ENCODE measurements around the gene TMEM272.

Gene TMEM272

GRCh38 chr13:51806566-51806965, 38.4 kb downstream of the TMEM272 start:
- H3K4me2 ChIP-seq (ENCODE audit: insufficient read depth, low read length): no peak overlapping the region
- DNase-seq (no peak), ATAC-seq (ENCODE audit: insufficient read depth, low read depth) (no peak)
- H3K4me1 ChIP-seq (ENCODE audit: insufficient read depth, low read length): peaks cover 33% of the 10 kb centered on the region
- H3K9ac ChIP-seq (ENCODE audit: low read depth, low read length): no peak overlapping the region
- no peaks in the 10 kb centered on the region for H3K9me3 ChIP-seq (ENCODE audit: insufficient read depth, low read length, severe bottlenecking)
- no peak overlapping the region for H2AFZ ChIP-seq (ENCODE audit: low read depth, low read length)
- no peaks in the 10 kb centered on the region for H4K20me1 ChIP-seq (ENCODE audit: insufficient read depth, low read length)
- no peaks in the 10 kb centered on the region for H3K27me3 ChIP-seq (ENCODE audit: insufficient read depth, low read length, poor library complexity)
- no peaks in the 10 kb centered on the region; the same call in 1 of the 2 replicates for H3K36me3 ChIP-seq (ENCODE audit: insufficient read depth, low read length)
- H3K27ac ChIP-seq (ENCODE audit: low read length): no peak overlapping the region
- TF ChIP-seq EZH2 (IDR thresholded peaks at IDR 0.05; ENCODE audit: borderline replicate concordance, low read depth, low read length, severe bottlenecking) (no peak), CTCF (IDR thresholded peaks at IDR 0.05; ENCODE audit: borderline replicate concordance, extremely low read depth, low read length, poor library complexity, severe bottlenecking) (no peak)
- H3K79me2 ChIP-seq (ENCODE audit: insufficient read depth, low read length): no peaks in the 10 kb centered on the region
- no peak overlapping the region for H3K4me3 ChIP-seq (ENCODE audit: low read depth in 1 of 2, low read length in 2 of 2)

GRCh38 chr13:51805925-51806324, 39.1 kb downstream of the TMEM272 start:
- Histone ChIP-seq H3K9me3 (ENCODE audit: insufficient read depth, low read length, severe bottlenecking) (no peaks in the 10 kb centered on the region), H3K79me2 (ENCODE audit: insufficient read depth, low read length) (no peaks in the 10 kb centered on the region), H3K4me1 (ENCODE audit: insufficient read depth, low read length) (peaks cover 33% of the 10 kb centered on the region), H4K20me1 (ENCODE audit: insufficient read depth, low read length) (no peaks in the 10 kb centered on the region), H2AFZ (ENCODE audit: low read depth, low read length) (no peak overlapping the region), H3K27ac (ENCODE audit: low read length) (no peak overlapping the region), H3K4me2 (ENCODE audit: insufficient read depth, low read length) (no peak overlapping the region), H3K27me3 (ENCODE audit: insufficient read depth, low read length, poor library complexity) (no peaks in the 10 kb centered on the region), H3K36me3 (ENCODE audit: insufficient read depth, low read length) (no peaks in the 10 kb centered on the region; the same call in 1 of the 2 replicates), H3K4me3 (ENCODE audit: low read depth in 1 of 2, low read length in 2 of 2) (no peak overlapping the region), H3K9ac (ENCODE audit: low read depth, low read length) (no peak overlapping the region)
- ATAC-seq (ENCODE audit: insufficient read depth, low read depth) (no peak), DNase-seq (no peak)
- TF ChIP-seq EZH2 (IDR thresholded peaks at IDR 0.05; ENCODE audit: borderline replicate concordance, low read depth, low read length, severe bottlenecking): no peak
- TF ChIP-seq CTCF (IDR thresholded peaks at IDR 0.05; ENCODE audit: borderline replicate concordance, extremely low read depth, low read length, poor library complexity, severe bottlenecking): no peak

GRCh38 chr13:51805313-51805712, 39.7 kb downstream of the TMEM272 start:
- H3K4me2 ChIP-seq (ENCODE audit: insufficient read depth, low read length): peak overlapping the region; percentile 81
- no peaks in the 10 kb centered on the region for H3K27me3 ChIP-seq (ENCODE audit: insufficient read depth, low read length, poor library complexity)
- H3K9ac ChIP-seq (ENCODE audit: low read depth, low read length): peak overlapping the region; percentile 90
- H3K4me3 ChIP-seq (ENCODE audit: low read depth in 1 of 2, low read length in 2 of 2): no peak overlapping the region
- H3K4me1 ChIP-seq (ENCODE audit: insufficient read depth, low read length): peaks cover 33% of the 10 kb centered on the region
- no peaks in the 10 kb centered on the region for H3K79me2 ChIP-seq (ENCODE audit: insufficient read depth, low read length)
- DNase-seq (no peak), ATAC-seq (ENCODE audit: insufficient read depth, low read depth) (no peak)
- H2AFZ ChIP-seq (ENCODE audit: low read depth, low read length): no peak overlapping the region
- no peaks in the 10 kb centered on the region; the same call in 1 of the 2 replicates for H3K36me3 ChIP-seq (ENCODE audit: insufficient read depth, low read length)
- TF ChIP-seq EZH2 (IDR thresholded peaks at IDR 0.05; ENCODE audit: borderline replicate concordance, low read depth, low read length, severe bottlenecking) (no peak), CTCF (IDR thresholded peaks at IDR 0.05; ENCODE audit: borderline replicate concordance, extremely low read depth, low read length, poor library complexity, severe bottlenecking) (no peak)
- no peak overlapping the region for H3K27ac ChIP-seq (ENCODE audit: low read length)
- H3K9me3 ChIP-seq (ENCODE audit: insufficient read depth, low read length, severe bottlenecking): no peaks in the 10 kb centered on the region
- H4K20me1 ChIP-seq (ENCODE audit: insufficient read depth, low read length): no peaks in the 10 kb centered on the region
